ENCODE data around the gene STARD13.

The STARD13 gene

GRCh38 chr13:33197541-33197971, 88.0 kb downstream of the STARD13 start:
- no peak overlapping the region for H2AFZ ChIP-seq (ENCODE audit: low read depth, low read length)
- no peaks in the 10 kb centered on the region for H3K9me3 ChIP-seq (ENCODE audit: low read length)
- peaks cover 13% of the 10 kb centered on the region for H3K4me1 ChIP-seq (ENCODE audit: insufficient read depth, low read length)
- no peak overlapping the region for H3K4me3 ChIP-seq (ENCODE audit: low read length)
- no peaks in the 10 kb centered on the region for H3K27me3 ChIP-seq (ENCODE audit: insufficient read depth, low read length)
- H3K36me3 ChIP-seq (ENCODE audit: insufficient read depth, low read length): no peaks in the 10 kb centered on the region

GRCh38 chr13:33196767-33197166, 88.8 kb downstream of the STARD13 start:
- H3K4me1 ChIP-seq (ENCODE audit: insufficient read depth, low read length): peaks cover 13% of the 10 kb centered on the region

GRCh38 chr13:33195693-33196464, 89.7 kb downstream of the STARD13 start:
- H2AFZ ChIP-seq (ENCODE audit: low read depth, low read length): no peak overlapping the region
- peaks cover 13% of the 10 kb centered on the region for H3K4me1 ChIP-seq (ENCODE audit: insufficient read depth, low read length)
- no peaks in the 10 kb centered on the region for H3K27me3 ChIP-seq (ENCODE audit: insufficient read depth, low read length)
- H3K4me3 ChIP-seq (ENCODE audit: low read length): no peak overlapping the region
- no peaks in the 10 kb centered on the region for H3K9me3 ChIP-seq (ENCODE audit: low read length)
- no peaks in the 10 kb centered on the region for H3K36me3 ChIP-seq (ENCODE audit: insufficient read depth, low read length)

More at GRCh38 chr13:33196767-33197166, 88.8 kb downstream of the STARD13 start:
- no peaks in the 10 kb centered on the region for H3K27me3 ChIP-seq (ENCODE audit: insufficient read depth, low read length)
- no peaks in the 10 kb centered on the region for H3K9me3 ChIP-seq (ENCODE audit: low read length)
- H3K36me3 ChIP-seq (ENCODE audit: insufficient read depth, low read length): no peaks in the 10 kb centered on the region
- H3K4me3 ChIP-seq (ENCODE audit: low read length): no peak overlapping the region
- no peak overlapping the region for H2AFZ ChIP-seq (ENCODE audit: low read depth, low read length)

- Histone ChIP-seq H2AFZ (ENCODE audit: low read depth, low read length) (no peak overlapping the region), H3K36me3 (ENCODE audit: insufficient read depth, low read length) (no peaks in the 10 kb centered on the region), H3K4me3 (ENCODE audit: low read length) (no peak overlapping the region), H3K4me1 (ENCODE audit: insufficient read depth, low read length) (peaks cover 13% of the 10 kb centered on the region), H3K27me3 (ENCODE audit: insufficient read depth, low read length) (no peaks in the 10 kb centered on the region), H3K9me3 (ENCODE audit: low read length) (no peaks in the 10 kb centered on the region)
These were observed 90.5 kb downstream of the STARD13 start for GRCh38 chr13:33194820-33195692.

- Histone ChIP-seq H2AFZ (ENCODE audit: low read depth, low read length) (no peak overlapping the region), H3K27me3 (ENCODE audit: insufficient read depth, low read length) (no peaks in the 10 kb centered on the region), H3K4me1 (ENCODE audit: insufficient read depth, low read length) (peaks cover 13% of the 10 kb centered on the region), H3K9me3 (ENCODE audit: low read length) (no peaks in the 10 kb centered on the region), H3K4me3 (ENCODE audit: low read length) (no peak overlapping the region), H3K36me3 (ENCODE audit: insufficient read depth, low read length) (no peaks in the 10 kb centered on the region)
These were observed 92.1 kb downstream of the STARD13 start for GRCh38 chr13:33193428-33193974.

GRCh38 chr13:33191425-33192210, 93.9 kb downstream of the STARD13 start:
- no peaks in the 10 kb centered on the region for H3K36me3 ChIP-seq (ENCODE audit: insufficient read depth, low read length)
- peaks cover 13% of the 10 kb centered on the region for H3K4me1 ChIP-seq (ENCODE audit: insufficient read depth, low read length)
- H2AFZ ChIP-seq (ENCODE audit: low read depth, low read length): no peak overlapping the region
- no peak overlapping the region for H3K4me3 ChIP-seq (ENCODE audit: low read length)
- H3K9me3 ChIP-seq (ENCODE audit: low read length): no peaks in the 10 kb centered on the region
- H3K27me3 ChIP-seq (ENCODE audit: insufficient read depth, low read length): no peaks in the 10 kb centered on the region

GRCh38 chr13:33189470-33189869, 96.1 kb downstream of the STARD13 start:
- H3K27me3 ChIP-seq (ENCODE audit: insufficient read depth, low read length): no peaks in the 10 kb centered on the region
- H3K4me1 ChIP-seq (ENCODE audit: insufficient read depth, low read length): peaks cover 8% of the 10 kb centered on the region
- no peak overlapping the region for H3K4me3 ChIP-seq (ENCODE audit: low read length)
- H2AFZ ChIP-seq (ENCODE audit: low read depth, low read length): no peak overlapping the region
- H3K36me3 ChIP-seq (ENCODE audit: insufficient read depth, low read length): no peaks in the 10 kb centered on the region
- H3K9me3 ChIP-seq (ENCODE audit: low read length): no peaks in the 10 kb centered on the region

- no peaks in the 10 kb centered on the region for H3K36me3 ChIP-seq (ENCODE audit: insufficient read depth, low read length)
- no peaks in the 10 kb centered on the region for H3K9me3 ChIP-seq (ENCODE audit: low read length)
- H3K4me1 ChIP-seq (ENCODE audit: insufficient read depth, low read length): peaks cover 8% of the 10 kb centered on the region
- no peaks in the 10 kb centered on the region for H3K27me3 ChIP-seq (ENCODE audit: insufficient read depth, low read length)
- H3K4me3 ChIP-seq (ENCODE audit: low read length): no peak overlapping the region
- no peak overlapping the region for H2AFZ ChIP-seq (ENCODE audit: low read depth, low read length)
These were observed 97.3 kb downstream of the STARD13 start for GRCh38 chr13:33188093-33188882.

- Histone ChIP-seq H3K36me3 (ENCODE audit: insufficient read depth, low read length) (no peaks in the 10 kb centered on the region), H3K27me3 (ENCODE audit: insufficient read depth, low read length) (no peaks in the 10 kb centered on the region), H3K4me3 (ENCODE audit: low read length) (no peak overlapping the region), H3K4me1 (ENCODE audit: insufficient read depth, low read length) (peaks cover 8% of the 10 kb centered on the region), H2AFZ (ENCODE audit: low read depth, low read length) (no peak overlapping the region), H3K9me3 (ENCODE audit: low read length) (no peaks in the 10 kb centered on the region)
These were observed 98.7 kb downstream of the STARD13 start for GRCh38 chr13:33186861-33187291.

- Histone ChIP-seq H3K9me3 (ENCODE audit: low read length) (no peaks in the 10 kb centered on the region), H3K36me3 (ENCODE audit: insufficient read depth, low read length) (no peaks in the 10 kb centered on the region), H3K4me1 (ENCODE audit: insufficient read depth, low read length) (peaks cover 8% of the 10 kb centered on the region), H3K27me3 (ENCODE audit: insufficient read depth, low read length) (no peaks in the 10 kb centered on the region), H2AFZ (ENCODE audit: low read depth, low read length) (no peak overlapping the region), H3K4me3 (ENCODE audit: low read length) (no peak overlapping the region)
These were observed 99.7 kb downstream of the STARD13 start for GRCh38 chr13:33185853-33186252.

- Histone ChIP-seq H2AFZ (ENCODE audit: low read depth, low read length) (no peak overlapping the region), H3K27me3 (ENCODE audit: insufficient read depth, low read length) (no peaks in the 10 kb centered on the region), H3K4me1 (ENCODE audit: insufficient read depth, low read length) (peaks cover 8% of the 10 kb centered on the region), H3K4me3 (ENCODE audit: low read length) (no peak overlapping the region), H3K9me3 (ENCODE audit: low read length) (no peaks in the 10 kb centered on the region), H3K36me3 (ENCODE audit: insufficient read depth, low read length) (no peaks in the 10 kb centered on the region)
These were observed 101.0 kb downstream of the STARD13 start for GRCh38 chr13:33184530-33184929.

GRCh38 chr13:33184112-33184490, 101.5 kb downstream of the STARD13 start:
- no peaks in the 10 kb centered on the region for H3K36me3 ChIP-seq (ENCODE audit: insufficient read depth, low read length)

More at GRCh38 chr13:33184112-33184490, 101.5 kb downstream of the STARD13 start:
- H3K4me3 ChIP-seq (ENCODE audit: low read length): no peak overlapping the region
- H3K9me3 ChIP-seq (ENCODE audit: low read length): no peaks in the 10 kb centered on the region
- H2AFZ ChIP-seq (ENCODE audit: low read depth, low read length): no peak overlapping the region
- H3K4me1 ChIP-seq (ENCODE audit: insufficient read depth, low read length): peaks cover 8% of the 10 kb centered on the region
- no peaks in the 10 kb centered on the region for H3K27me3 ChIP-seq (ENCODE audit: insufficient read depth, low read length)

All from neuron (in vitro differentiated cells).